ENCODE results near the gene F2RL3. TPM values are rescaled to one million over a fixed set of nuclear protein-coding genes. Genes with fewer than 3 reads are reported as not detected.
A peak's percentile ranks its signal among the peaks of the same experiment; 100 is the strongest.

F2RL3 gene
- total and polyA plus RNA-seq, 9 of the 15 experiments (the other 6 are each of a cell fraction or from before 2014, with no cell fraction given): 1.4 to 27.6 (median 11.9) TPM

GRCh38 chr19:16890461-16891184, 1.8 kb downstream of the F2RL3 start (continued):
- TF ChIP-seq USF2 (CRISPR knock-in tag; IDR thresholded peaks at IDR 0.05) (0 out of 2 replicates have a peak, but pooled peaks have one; percentile 14), CBX2 (IDR thresholded peaks at IDR 0.05; ENCODE audit: insufficient read depth, low read length, poor library complexity, severe bottlenecking) (no peak), GTF2F1 (IDR thresholded peaks at IDR 0.05; ENCODE audit: low read depth, low read length) (no peak), ZBTB12 (CRISPR knock-in tag; IDR thresholded peaks at IDR 0.05) (no peak), ELK3 (CRISPR knock-in tag; IDR thresholded peaks at IDR 0.05) (no peak), CHD4 (IDR thresholded peaks at IDR 0.05; ENCODE audit: insufficient read depth, insufficient replicate concordance, low read depth, low read length, poor library complexity, severe bottlenecking) (no peak), HMG20A (CRISPR knock-in tag; conservative IDR thresholded peaks at IDR 0.05) (no peak), ZBTB5 (IDR thresholded peaks at IDR 0.05) (no peak), CCAR2 (IDR thresholded peaks at IDR 0.05; ENCODE audit: low read depth, low read length) (no peak), ZNF277 (CRISPR knock-in tag; IDR thresholded peaks at IDR 0.05; ENCODE audit: borderline replicate concordance) (no peak), NFYB (IDR thresholded peaks at IDR 0.05; ENCODE audit: extremely low read depth, insufficient read length) (no peak), DEAF1 (CRISPR knock-in tag; IDR thresholded peaks at IDR 0.05) (no peak), ZFX (CRISPR knock-in tag; IDR thresholded peaks at IDR 0.05) (peak; percentile 87), PREB (CRISPR knock-in tag; IDR thresholded peaks at IDR 0.05) (no peak), KAT2B (IDR thresholded peaks at IDR 0.05; ENCODE audit: low read depth, low read length) (no peak), PHF8 (IDR thresholded peaks at IDR 0.05; ENCODE audit: borderline replicate concordance, low read length) (no peak)
